Activated naive CD8-positive, alpha-beta T cell (primary cell): ENCODE measurements around the gene STC2.
A peak's percentile ranks its signal among the peaks of the same experiment; 100 is the strongest.
"Not testable (repeated sequence)": the region's sequence is repeated elsewhere in the genome, so short reads cannot be mapped to it uniquely, and the experiment has no call there.

Experiments
- H3K27ac Mint-ChIP-seq: one replicate; pipeline ENCODE4 v1.8.0; 2021; ENCODE audit warnings: mixed read lengths
- H3K27me3 Mint-ChIP-seq: one replicate; pipeline ENCODE4 v1.8.0; 2021; ENCODE audit warnings: mixed read lengths
- H3K36me3 Mint-ChIP-seq: one replicate; pipeline ENCODE4 v1.8.0; 2021; ENCODE audit warnings: mixed read lengths
- H3K4me1 Mint-ChIP-seq: one replicate; pipeline ENCODE4 v1.8.0; 2021; ENCODE audit warnings: low read depth, mixed read lengths
- H3K4me3 Mint-ChIP-seq: one replicate; pipeline ENCODE4 v1.8.0; 2021; ENCODE audit warnings: mild to moderate bottlenecking, mixed read lengths
- H3K9me3 Mint-ChIP-seq: one replicate; pipeline ENCODE4 v1.8.0; 2021; ENCODE audit warnings: low read depth, mixed read lengths

The STC2 gene

DNA sequence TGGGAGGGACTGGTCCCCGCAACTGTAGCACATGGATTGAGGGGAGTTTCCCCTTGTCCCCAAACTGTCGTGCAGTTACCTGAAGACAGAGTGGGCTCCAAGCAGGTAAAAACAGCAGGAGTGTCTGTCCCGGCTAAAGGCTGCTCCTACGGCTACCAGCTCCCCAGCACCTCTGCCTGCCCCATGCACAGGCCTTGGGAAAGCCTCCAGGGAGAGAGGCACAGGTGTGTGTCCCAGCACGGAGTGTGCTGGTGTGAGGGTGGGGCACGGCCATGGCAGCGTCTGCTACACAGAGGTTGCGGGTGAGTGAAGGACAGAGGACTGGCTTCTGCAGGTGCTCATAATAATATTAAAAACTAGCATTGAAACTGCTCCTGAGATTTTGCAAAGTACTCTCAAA, 30.4 kb downstream of the STC2 start:
- Mint-ChIP-seq H3K9me3 (no peaks in the 10 kb centered on the region), H3K36me3 (no peaks in the 10 kb centered on the region), H3K27me3 (peaks cover 14% of the 10 kb centered on the region), H3K4me3 (no peak overlapping the region), H3K27ac (no peak overlapping the region), H3K4me1 (peaks cover 13% of the 10 kb centered on the region)

DNA sequence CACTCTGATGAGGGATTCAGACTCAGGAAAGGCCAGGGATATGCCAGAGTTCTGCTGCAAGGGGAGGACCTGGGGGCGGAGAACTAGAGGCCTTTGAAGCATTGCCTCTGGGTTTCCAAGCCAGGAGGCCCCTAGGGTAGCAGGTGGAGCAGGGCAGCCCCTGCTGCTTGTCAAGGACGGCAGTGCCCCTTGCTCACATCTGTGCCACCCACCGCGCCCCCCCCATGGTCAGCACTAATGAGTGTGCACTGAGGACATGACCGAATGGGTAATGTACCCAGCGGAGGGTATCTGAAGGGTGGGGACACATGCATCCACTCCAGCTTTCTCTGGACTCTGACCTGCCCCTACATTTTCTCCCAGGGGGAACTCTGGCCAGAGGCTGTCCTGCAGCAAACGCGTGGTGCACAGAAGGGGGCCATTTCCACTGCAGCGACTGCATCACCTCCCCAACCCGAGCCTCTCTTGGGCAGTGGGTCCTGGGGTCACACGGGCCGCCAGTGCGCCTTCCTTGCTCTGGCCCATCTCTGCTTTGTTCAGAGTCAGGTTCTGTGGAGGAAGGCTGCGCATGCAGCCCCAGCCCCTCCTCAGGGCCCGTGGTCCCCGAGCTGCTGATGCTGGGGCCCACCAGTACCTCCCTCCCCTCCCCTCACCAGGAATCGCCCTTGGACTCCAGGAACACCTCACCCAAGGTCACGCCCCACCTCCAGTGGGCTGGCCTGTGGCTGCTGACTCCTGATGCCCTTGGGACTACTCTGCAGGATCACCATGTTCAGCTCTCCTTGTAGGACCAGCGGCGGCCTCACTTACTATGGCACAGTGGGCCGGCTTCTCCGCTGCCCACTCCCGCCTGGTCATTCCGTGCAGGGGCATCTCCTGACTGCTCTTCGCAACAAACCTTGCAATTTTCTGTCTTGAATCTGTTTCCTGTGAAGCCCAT, 31.2 kb downstream of the STC2 start:
- H3K36me3 Mint-ChIP-seq: no peaks in the 10 kb centered on the region
- H3K4me3 Mint-ChIP-seq: no peak overlapping the region
- peaks cover 14% of the 10 kb centered on the region for H3K27me3 Mint-ChIP-seq
- H3K4me1 Mint-ChIP-seq: peaks cover 13% of the 10 kb centered on the region
- H3K9me3 Mint-ChIP-seq: no peaks in the 10 kb centered on the region
- H3K27ac Mint-ChIP-seq: no peak overlapping the region

DNA sequence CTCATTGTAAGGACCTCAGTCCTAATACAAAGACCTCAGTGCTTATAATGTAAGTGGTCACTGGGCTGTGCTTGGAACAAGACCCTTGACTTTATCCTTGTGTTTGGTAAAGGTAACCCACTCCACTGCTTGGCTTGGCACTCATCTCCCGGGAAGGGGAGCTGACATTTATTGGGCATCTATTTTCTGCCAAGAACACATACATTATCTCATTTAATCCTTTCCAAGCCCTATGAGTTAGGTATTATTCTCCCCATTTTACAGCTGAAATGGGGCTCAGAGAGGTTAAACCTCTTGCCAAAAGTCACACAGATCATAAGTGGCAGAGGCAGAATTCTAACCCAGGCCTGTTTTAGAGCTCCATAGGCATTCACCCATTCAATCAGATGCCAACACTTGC, 32.4 kb downstream of the STC2 start:
- Mint-ChIP-seq H3K4me3 (no peak overlapping the region), H3K36me3 (no peaks in the 10 kb centered on the region), H3K27ac (no peak overlapping the region), H3K9me3 (no peaks in the 10 kb centered on the region), H3K27me3 (peaks cover 19% of the 10 kb centered on the region), H3K4me1 (peaks cover 13% of the 10 kb centered on the region)

DNA sequence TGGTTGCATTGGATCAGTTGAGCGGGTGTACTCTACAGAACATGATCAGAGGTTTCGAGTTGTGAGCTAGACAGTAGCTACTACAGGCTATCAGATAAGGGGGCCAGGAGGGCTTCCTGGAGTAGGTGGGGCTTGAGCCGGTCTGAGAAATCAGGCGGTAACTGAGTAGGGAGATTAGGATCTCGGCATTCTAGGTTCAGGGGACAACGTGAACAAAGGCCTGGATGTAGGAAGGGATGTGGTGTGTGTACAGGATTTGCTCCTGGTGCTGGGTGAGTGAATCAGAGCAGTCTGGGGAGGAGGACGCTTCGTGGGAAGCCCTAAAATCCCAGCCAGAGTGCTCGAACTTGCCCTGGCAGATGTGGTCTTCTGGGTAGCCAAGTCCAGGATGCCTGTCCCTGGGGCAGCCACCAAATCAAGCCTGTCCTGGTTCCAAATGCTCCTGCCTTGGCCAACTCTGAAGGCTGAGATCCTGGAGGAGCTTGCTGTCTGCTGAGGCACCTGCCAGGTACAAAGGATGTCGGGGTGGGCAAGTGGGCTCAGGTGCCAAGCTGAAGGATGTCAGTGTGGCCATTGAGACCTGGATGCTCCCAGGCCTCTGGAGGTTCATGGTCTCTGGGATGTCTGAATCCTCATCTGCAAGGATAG, 33.4 kb downstream of the STC2 start:
- no peak overlapping the region for H3K4me3 Mint-ChIP-seq
- peaks cover 19% of the 10 kb centered on the region for H3K27me3 Mint-ChIP-seq
- no peak overlapping the region for H3K27ac Mint-ChIP-seq

DNA sequence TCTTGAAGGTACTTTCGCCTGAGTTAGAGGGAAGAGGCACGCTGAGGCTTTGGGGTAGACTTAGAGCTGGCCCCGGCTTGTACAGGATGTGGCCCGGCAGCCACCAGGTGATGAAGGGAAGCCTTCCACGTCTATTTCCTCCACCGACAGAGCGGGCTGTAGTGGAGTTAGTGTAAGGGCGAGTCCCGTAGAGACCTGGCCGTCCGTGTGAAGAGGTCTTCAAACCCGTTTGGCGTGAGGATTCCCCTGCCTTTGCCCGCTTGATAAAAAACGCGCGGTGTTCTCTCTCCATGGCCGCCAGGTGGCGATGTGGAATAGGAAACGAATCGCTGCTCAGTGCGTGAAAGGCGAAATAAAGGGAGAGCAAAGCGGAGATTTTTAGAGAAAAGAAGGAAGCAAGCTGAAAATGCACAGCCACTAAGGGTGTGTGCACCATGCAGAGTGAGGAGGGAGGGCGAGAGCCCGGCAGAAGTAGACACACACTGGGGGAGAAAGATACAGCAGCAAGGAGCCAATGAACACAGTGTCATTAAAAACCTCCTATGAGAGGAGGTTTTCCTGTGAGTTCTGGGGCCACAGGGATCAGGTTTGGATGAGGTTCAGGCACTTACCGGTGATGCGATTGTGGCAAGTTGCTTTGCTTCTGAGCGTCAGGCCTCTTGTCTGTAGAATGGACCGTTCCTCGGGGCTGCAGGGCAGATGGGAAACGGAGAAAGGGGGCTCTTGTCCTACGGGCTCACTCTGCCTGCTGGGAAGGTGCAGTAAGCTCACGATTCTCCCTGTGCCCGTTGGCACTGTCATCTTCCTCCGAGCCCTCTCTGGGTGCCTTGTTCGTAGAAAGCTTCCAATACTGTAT, 34.2 kb downstream of the STC2 start:
- Mint-ChIP-seq H3K27ac (no peak overlapping the region), H3K9me3 (no peaks in the 10 kb centered on the region), H3K27me3 (peaks cover 24% of the 10 kb centered on the region), H3K4me3 (peak overlapping the region; percentile 76), H3K36me3 (no peaks in the 10 kb centered on the region), H3K4me1 (peaks cover 13% of the 10 kb centered on the region)

More for the DNA sequence above, 33.4 kb downstream of the STC2 start:
- Mint-ChIP-seq H3K4me1 (peaks cover 13% of the 10 kb centered on the region), H3K36me3 (no peaks in the 10 kb centered on the region), H3K9me3 (no peaks in the 10 kb centered on the region)

DNA sequence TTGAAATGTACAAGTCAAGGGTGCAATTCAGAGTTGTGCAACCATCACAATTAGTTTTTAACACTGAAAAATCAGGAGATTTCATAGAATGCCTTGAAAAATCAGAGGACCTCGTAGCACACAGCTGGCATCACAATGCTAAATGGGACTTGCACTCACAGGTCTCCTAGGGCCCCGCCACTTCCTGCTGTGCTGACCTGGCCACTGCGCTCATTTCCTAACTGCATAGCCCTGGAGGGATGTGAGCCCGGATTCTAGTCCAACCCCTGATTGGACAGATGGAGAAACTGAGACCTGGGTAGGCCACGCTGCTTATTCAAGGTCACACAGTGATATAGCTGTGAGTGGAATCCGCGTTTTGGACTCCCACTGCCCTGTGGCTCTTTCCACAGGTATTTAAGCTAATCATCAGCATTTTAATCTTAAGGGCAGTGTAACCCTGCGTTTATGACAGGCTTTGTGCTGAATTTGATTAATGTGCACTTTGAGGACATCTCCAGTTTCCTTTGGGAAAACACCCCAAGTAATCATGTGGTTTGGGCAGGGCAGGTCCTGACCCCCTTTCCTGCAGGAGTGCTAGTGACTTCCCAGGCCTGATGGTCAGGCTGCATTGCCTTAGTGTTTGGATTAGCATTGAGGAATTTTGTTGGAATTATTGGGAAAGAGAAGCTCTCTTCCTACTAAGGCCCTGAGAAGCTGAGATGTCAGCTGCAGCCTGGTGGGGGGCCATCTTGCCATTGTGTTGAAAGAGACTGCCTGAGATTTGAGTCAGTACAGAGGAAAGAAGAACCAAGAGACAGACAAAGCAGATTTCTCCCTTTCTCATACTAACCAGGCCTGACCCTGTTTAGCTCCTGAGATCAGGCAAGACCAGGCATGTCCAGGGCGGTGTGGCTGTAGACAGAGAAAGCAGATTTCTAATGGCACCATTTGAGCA, 36.2 kb downstream of the STC2 start:
- Mint-ChIP-seq H3K9me3 (no peaks in the 10 kb centered on the region), H3K4me3 (no peak overlapping the region), H3K4me1 (peaks cover 13% of the 10 kb centered on the region), H3K36me3 (no peaks in the 10 kb centered on the region), H3K27me3 (peaks cover 32% of the 10 kb centered on the region), H3K27ac (no peak overlapping the region)

DNA sequence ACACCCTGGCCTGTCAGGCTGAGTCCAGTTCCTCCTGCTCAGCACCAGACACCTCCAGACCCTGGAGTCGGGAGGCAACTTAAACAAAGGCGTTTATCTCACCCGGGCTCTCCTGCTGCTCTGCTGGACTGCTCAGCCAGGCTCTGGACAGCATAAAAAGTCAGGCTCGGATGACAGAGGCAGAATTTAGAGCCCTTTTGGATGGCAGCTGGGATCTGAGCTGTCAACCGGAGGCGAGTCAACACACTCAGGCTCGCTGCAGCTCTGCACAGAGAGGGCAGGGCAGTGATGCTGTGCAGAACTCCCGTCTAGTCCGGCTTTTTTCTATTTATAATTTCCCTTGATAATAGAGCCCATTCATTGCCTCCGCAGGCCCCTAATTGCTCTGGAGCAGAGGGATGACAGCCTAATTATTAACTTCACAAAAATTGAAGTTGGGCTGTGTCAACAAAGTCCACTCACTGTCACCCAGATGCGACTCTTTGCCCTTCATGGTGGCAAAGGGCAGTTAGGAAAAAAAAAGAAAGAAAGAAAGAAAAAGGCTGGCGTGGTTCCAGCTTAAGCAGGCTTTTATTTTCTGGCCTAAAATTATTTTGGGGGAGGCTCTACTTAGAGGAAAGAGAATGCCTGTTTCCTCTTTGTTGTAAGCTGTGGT, 37.6 kb downstream of the STC2 start:
- no peaks in the 10 kb centered on the region for H3K36me3 Mint-ChIP-seq
- peaks cover 35% of the 10 kb centered on the region for H3K27me3 Mint-ChIP-seq
- H3K4me3 Mint-ChIP-seq: no peak overlapping the region
- no peaks in the 10 kb centered on the region for H3K9me3 Mint-ChIP-seq
- H3K27ac Mint-ChIP-seq: no peak overlapping the region
- peaks cover 13% of the 10 kb centered on the region for H3K4me1 Mint-ChIP-seq

DNA sequence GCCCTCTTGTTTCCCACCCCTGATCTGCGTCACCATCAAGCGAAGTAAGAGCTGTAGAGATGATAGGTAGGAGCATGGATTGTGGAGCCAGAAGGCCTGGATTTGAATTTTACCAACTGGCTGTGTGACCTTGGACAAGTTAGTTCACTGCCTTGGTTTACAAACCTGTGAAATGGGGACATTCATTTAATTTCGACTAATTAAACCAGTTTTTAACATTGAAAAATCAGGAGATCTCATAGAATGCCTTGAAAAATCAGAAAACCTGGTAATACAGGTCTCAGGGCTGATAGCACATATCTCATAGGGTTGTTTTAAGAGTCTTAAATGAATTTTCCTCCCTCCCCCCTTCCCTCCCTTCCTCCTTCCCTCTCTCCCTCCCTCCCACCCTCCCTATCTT, 38.8 kb downstream of the STC2 start:
- H3K36me3 Mint-ChIP-seq: no peaks in the 10 kb centered on the region
- no peak overlapping the region for H3K27ac Mint-ChIP-seq
- H3K4me1 Mint-ChIP-seq: peaks cover 12% of the 10 kb centered on the region
- peaks cover 34% of the 10 kb centered on the region for H3K27me3 Mint-ChIP-seq
- H3K9me3 Mint-ChIP-seq: no peaks in the 10 kb centered on the region
- H3K4me3 Mint-ChIP-seq: no peak overlapping the region

DNA sequence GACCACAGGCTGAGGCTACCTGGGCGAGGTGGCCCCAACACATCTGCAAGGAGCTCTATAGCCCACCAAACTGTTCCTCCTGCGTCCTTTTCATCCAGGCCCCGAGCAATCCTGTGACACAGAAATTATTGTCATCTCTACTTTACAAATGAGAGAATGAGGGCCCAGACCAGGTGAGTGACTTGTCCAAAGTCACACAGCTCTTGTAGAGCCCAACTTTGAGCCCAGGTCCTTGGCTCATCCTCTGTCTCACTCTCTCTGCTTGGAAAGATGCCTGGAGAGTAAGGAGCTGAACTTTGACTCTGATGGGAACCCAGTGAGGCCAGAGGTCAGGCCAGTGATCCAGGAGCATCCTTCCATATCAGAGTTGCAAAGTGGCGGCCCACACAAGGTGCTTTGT, 39.6 kb downstream of the STC2 start:
- Mint-ChIP-seq H3K36me3 (no peaks in the 10 kb centered on the region), H3K9me3 (no peaks in the 10 kb centered on the region), H3K27ac (no peak overlapping the region), H3K27me3 (peaks cover 35% of the 10 kb centered on the region), H3K4me3 (no peak overlapping the region), H3K4me1 (peaks cover 7% of the 10 kb centered on the region)

DNA sequence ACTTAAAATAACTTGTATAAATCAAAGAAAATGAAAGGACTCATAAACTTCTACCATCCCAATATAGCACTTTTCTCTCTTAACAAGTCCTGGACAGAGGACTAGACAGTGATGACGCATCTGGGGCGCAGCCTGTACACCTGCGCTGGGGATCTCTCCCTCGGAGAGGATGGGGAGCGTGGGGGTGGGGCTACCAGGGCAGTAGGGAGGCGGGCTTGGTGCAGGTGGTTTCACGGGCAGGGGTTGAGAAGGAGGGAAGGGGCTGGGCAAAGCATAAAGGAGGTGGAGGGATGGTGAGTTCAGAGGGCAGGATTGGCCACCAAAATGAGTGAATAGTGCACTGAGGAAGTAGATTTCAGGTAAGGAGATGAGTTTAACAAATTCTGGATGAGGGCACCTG, 41.1 kb downstream of the STC2 start:
- no peak overlapping the region for H3K27ac Mint-ChIP-seq
- H3K4me3 Mint-ChIP-seq: no peak overlapping the region
- peaks cover 39% of the 10 kb centered on the region for H3K27me3 Mint-ChIP-seq
- H3K36me3 Mint-ChIP-seq: no peaks in the 10 kb centered on the region
- peaks cover 12% of the 10 kb centered on the region for H3K4me1 Mint-ChIP-seq
- H3K9me3 Mint-ChIP-seq: no peaks in the 10 kb centered on the region

DNA sequence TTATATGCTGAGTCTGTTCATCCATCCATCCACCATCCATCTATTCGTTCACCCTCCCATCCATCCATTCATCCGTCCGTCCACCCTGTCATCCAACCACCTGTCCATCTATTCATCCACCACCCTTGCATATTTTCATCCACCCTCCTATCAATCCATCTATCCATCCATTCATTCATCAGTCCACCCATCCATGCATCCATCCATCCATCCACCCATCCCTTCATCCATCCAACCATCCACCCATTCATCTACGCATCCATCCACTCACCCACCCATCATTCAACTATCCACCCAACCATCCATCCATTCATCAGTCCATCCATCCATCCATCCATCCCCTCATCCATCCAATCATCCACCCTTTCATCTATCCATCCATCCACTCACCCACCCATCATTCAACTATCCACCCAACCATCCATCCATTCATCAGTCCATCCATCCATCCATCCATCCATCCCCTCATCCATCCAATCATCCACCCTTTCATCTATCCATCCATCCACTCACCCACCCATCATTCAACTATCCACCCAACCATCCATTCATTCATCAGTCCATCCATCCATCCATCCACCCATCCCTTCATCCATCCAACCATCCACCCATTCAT, 43.8 kb downstream of the STC2 start:
- H3K9me3 Mint-ChIP-seq, H3K36me3 Mint-ChIP-seq, H3K27ac Mint-ChIP-seq: not testable (repeated sequence)
- Mint-ChIP-seq H3K27me3 (peaks cover 40% of the 10 kb centered on the region), H3K4me3 (peak overlapping the region; percentile 11), H3K4me1 (peaks cover 12% of the 10 kb centered on the region)

DNA sequence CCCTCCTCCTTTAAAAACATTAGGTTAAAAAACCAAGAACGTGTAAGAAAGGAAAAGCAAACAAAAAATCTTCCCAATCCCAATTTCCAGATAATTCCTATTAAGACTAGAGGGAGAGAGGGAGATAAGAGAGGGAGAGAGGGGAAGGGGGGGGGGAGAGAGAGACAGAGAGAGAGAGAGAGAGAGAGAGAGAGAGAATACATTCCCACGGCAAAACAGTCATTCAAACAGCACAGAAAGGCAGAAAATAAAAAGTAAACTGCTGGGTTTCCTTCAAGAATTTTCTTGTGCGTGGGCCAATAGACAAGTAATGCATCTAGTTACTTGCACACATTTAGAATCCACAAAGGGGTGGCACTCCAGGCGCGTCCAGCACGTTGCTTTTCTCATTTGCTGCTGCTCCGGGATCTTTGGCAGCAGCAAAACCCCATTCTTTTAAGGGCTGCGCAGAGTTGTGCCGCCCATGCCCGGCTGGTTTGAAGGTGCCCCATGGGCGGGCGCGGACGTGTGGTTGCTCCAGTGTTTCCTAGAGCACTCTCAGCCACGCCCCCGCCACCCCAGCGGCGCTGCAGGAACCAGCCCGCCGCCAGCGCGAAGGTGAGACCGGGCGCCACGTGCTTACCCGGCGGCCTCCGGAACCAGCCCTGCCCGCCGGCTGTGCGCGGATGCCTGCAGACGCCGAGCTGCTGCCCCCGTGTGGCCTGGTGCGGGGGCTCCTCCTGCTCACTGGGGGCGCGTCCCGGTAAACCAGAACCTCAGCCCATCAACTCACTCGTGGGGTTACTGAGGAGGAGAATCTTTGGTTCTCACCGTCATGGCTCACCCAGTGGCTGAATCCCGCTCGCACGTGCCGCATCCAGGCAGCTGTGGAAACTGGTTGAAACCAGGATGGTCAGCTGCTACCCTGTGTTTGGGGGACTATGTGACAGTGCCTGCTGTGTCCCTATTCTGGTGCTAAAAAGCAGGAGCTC, 44.6 kb downstream of the STC2 start:
- peaks cover 12% of the 10 kb centered on the region for H3K4me1 Mint-ChIP-seq
- peaks cover 37% of the 10 kb centered on the region for H3K27me3 Mint-ChIP-seq
- H3K27ac Mint-ChIP-seq: no peak overlapping the region
- no peaks in the 10 kb centered on the region for H3K9me3 Mint-ChIP-seq
- H3K36me3 Mint-ChIP-seq: no peaks in the 10 kb centered on the region
- H3K4me3 Mint-ChIP-seq: peak overlapping the region; percentile 65
